Fibroblast of the conjunctiva (primary cell): Measurements from ENCODE around the gene CFTR.
"Not testable (repeated sequence)": the region's sequence is repeated elsewhere in the genome, so short reads cannot be mapped to it uniquely, and the experiment has no call there.

ENCODE experiments used
- DNase-seq: peaks from one replicate; pipeline ENCODE4 v3.0.0-alpha.2; 2010; ENCODE audit warnings: low read depth

CFTR gene

DNA sequence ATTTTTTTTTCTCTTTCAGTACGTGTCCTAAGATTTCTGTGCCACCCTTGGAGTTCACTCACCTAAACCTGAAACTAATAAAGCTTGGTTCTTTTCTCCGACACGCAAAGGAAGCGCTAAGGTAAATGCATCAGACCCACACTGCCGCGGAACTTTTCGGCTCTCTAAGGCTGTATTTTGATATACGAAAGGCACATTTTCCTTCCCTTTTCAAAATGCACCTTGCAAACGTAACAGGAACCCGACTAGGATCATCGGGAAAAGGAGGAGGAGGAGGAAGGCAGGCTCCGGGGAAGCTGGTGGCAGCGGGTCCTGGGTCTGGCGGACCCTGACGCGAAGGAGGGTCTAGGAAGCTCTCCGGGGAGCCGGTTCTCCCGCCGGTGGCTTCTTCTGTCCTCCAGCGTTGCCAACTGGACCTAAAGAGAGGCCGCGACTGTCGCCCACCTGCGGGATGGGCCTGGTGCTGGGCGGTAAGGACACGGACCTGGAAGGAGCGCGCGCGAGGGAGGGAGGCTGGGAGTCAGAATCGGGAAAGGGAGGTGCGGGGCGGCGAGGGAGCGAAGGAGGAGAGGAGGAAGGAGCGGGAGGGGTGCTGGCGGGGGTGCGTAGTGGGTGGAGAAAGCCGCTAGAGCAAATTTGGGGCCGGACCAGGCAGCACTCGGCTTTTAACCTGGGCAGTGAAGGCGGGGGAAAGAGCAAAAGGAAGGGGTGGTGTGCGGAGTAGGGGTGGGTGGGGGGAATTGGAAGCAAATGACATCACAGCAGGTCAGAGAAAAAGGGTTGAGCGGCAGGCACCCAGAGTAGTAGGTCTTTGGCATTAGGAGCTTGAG, at the start of gene CFTR:
TSS of gene CFTR (plus strand) at position 801 of the 830 bp plus-strand sequence. CDS start 70 bp downstream, outside the sequence.
- no peak for DNase-seq

DNA sequence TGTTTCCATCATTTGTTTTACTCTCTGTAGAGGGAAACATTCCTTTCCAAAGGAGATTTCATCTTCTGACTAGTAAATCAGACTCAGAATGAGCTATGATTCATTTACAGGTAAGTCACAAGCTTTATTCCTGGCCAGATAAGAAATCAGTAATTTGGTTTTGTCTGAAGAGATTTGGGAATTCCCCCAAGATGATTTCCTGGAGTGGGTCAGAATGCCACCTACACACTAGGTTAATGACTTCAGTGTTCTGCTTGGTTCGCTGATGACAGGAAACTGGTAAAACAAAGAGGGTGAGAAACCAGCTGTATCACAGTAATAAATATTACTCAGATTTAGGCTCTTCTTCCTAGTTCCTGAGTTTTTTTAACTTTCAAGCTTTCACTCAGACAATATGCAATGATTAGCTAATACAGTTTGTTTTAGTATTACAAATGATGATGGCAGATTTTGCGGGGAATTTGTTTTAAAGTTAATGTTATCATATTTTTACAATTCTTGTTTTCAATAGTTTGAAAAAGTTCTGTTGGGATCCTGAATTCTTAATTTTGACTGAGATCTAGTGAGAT, 44.3 kb upstream of the CFTR start:
- no peak for DNase-seq

DNA sequence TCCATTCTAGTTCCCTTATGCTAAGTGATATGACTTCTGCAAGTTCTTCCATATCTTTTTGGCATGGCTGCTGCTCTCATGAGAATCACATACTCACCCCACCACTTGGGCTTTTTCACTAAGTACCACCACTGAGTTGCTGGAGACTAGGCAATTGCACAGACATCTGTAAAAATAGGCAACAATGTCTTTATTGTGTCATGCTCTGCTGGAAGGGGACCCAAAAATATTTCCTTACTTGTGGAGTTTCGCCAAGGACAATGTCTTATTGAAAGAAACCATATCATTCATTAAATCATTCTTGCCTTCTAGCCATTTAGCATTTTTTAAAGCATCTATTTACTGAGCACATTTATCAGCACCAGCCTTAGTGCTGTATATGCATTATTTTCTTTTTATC, 35.2 kb upstream of the CFTR start:
- DNase-seq: no peak

DNA sequence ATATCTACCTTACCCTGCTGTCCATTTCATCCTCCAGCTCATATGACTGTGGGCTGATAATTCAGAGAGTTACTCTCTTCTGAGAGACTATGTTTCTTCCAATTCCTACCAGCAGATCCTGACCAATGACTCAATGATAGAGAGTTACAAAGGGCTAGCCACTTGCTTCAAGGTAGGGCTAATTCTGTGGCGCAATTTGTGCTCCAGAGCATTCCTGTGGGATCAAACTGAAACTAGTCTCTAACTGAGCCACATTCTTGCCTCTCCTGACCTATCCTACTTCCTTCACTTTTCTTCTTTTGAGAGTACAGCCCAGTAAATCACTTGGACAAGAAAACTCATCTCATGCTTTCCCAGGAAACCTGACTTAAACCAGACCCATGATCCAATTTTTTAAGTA, 34.6 kb upstream of the CFTR start:
- no peak for DNase-seq

DNA sequence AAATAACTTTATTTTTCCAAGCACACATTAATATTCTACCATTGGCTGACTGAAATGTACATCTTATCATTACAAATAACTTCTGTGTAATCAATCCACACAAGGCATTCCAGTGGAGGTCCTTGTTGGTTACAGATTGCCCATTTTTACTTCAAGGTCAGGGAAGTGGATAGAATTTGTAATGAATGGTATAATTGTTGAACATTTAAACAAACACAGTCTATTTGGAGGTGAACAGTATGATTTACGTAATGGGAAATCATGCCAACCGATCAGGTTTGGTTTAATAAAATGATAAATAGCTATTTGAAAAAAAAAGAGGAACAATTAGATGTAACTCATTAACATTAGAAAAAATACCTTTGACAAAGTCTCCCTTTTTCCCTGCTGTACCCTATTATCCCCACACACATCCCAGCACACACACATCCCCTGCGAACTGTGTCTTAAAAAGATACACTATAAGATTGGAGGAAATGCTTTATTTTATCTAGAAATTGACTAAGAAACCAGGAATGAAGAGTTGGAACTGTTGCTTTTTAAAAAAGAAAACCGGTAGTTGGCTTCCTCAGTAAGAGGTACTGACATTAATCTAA, 33.5 kb upstream of the CFTR start:
- DNase-seq: no peak

DNA sequence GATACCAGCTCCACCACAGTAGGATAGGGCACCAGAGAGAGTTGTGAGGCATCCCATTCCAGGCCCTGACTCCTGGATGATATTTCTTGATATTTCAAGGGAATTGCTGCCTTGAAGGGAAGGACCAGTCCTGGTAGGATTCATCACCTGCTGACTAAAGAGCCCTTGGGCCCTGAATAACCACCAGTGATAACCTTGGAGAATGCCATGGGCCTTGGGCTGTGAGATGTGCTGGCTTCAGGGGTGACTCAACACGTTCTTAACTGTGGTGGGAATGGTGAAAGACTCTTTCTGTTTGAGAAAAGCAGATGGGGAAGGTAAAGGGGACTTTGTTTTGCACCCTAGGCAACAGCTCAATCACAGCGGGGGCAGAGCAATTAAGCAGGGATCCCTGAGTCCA, 31.2 kb upstream of the CFTR start:
- no peak for DNase-seq

DNA sequence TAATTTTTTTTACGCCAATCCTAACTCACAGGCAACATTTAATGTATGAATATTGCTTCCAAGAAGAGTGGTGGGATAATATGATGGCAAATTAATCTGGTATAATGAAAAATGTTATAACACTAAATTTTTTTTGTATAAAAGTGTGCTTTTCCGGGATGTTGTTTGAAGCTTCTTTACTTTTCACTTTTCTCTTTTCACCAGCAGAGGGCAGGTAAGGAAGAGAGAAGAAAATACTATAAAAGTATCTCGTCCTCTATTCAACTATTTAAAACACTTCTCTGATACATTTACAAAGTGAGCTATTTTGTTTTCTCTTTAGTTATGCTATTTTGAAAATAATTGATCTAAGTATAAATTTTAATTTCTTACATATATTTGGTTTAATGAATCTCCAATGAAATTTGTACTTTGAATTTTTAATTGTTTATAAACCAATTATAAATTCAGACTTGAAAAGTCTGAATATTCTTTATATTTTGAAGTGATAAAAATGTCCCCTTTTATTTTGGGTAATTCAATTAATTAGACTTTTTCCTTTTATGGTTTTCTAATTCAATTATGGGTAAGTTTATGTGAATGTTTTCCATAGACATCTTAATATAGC, 20.7 kb upstream of the CFTR start:
- DNase-seq: peak; percentile 1

DNA sequence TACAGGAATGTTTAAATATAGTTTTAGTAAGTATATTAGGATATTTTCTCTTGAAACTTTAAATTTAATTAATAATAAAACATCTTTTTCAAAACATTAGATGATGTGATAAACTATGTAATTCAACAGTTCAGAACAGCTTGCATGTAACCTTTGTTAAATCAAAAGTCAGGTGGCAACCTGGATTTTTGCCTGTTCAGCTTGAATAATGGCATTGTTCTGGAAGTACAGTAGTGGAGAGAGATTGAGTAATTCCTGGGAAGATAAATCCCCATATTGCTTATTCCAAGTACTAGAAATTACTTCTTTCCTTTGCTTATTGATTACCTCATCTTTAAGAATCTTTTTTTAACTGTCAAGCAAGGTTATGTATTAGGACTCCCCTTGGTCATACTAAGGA, 20.1 kb upstream of the CFTR start:
- DNase-seq: no peak

DNA sequence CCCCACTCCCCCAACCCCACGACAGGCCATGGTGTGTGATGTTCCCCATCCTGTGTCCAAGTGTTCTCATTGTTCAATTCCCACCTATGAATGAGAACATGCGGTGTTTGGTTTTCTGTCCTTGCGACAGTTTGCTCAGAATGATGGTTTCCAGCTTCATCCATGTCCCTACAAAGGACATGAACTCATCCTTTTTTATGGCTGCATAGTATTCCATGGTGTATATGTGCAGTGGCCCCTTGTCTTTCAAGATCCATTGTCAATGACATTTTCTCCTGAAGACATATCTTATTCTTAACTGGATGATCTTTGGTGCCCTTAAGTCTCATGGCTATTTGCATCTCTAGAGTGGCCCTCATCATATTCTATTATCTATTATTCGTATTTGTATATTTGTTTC, 19.0 kb upstream of the CFTR start:
- DNase-seq: not testable (repeated sequence)

DNA sequence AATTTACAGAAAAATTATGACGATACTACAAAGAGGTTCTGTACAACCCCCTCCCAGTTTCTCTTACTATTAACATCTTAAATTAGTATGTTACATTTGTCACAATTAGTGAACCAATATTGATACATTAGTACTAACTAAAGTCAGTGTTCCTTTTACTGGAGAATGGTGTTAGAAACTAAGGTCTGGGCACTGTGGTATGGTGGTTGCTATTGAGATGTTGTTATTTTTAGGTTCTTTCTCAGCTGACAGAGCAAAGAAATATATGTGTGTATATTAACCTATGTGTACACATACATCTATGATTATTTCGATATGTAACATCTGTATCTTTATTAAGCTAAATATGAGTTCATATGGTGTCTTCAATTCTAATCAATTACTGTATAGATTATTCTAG, 11.7 kb upstream of the CFTR start:
- no peak for DNase-seq

DNA sequence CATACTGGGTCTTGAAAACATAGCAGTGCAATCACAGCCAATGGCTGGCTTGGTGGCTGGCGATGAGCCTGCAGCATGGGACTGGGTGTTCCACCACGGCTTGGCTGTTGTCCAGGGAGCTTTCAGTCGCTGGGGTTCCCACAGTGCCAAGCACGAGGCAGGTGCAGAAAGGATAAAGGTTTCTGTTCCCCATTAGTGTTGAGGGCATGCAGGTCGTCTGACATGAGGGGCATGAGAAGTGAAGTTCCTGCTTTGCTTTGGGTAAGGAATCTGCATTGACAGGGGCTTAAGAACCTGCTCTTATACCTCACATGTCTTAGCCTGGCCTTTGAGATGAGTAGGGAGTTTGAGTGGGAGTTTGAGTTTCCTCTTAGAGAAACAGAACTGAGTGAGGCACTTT, 9.0 kb upstream of the CFTR start:
- no peak for DNase-seq

DNA sequence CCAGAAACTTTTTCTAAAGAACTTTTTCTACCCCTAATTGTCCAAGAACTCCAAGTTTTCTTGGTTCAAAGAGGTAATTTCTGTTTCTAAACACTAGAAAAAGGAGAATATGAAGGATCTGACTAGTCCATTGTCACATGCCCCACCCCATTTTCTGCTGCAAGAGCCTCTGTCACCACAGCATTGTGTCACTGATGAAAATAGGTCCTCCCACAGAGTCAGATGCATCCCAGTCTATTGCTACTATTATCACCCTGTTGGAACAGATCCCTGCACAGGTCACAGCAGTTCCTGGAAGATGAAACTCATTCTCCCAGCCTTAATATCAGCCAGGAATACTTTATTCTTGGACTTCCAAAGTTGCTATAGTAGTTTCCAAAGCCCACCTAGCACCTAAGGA, 7.5 kb upstream of the CFTR start:
- no peak for DNase-seq

DNA sequence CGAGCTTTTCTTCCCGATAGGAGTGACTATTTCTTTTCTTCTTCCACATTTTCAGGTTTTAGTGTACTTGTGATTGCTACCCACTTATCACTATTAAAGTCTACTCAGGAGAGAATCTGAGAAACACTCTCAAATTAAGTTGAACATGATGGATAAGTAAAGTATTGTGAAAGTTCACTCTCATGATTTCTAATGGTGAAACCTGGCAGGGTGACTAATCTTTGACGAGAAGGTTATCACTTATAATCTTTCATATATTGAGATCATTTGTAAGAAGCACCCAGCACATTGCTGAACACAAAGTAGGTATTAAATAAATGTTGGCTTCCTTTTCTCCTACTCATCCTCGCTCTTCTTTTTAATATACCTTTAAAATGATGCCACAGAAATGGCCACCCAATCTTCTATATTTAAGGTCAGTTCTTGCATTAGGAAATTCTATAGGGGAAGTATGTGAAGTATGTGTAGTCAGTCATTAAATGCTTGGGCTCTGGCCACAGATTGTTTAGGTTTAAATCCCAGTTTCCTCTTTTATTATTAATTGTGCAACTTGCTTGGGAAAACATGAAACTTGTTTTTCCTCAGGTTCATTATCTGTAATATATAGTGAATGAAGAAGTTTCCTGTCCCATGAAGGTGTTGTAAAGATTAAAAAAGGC, 3.1 kb upstream of the CFTR start:
- no peak for DNase-seq

DNA sequence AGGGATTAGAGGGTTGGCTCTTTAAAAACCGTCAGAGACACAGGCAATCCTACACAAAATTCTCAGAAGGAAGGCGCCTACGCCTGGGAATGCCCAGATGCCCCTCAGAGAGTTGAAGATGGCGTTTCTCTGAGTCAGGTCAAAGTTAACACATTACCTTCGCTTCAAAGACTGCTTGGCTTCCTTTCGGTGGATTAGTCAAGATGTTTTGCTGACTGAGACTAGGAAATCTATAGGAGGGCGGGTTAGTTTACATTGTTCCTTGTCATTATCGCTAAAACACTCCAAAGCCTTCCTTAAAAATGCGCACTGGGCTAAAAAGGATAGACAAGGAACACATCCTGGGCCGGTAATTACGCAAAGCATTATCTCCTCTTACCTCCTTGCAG, 995 bp upstream of the CFTR start:
- no peak for DNase-seq

DNA sequence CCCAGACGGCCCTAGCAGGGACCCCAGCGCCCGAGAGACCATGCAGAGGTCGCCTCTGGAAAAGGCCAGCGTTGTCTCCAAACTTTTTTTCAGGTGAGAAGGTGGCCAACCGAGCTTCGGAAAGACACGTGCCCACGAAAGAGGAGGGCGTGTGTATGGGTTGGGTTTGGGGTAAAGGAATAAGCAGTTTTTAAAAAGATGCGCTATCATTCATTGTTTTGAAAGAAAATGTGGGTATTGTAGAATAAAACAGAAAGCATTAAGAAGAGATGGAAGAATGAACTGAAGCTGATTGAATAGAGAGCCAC, 184 bp downstream of the CFTR start:
- DNase-seq: no peak

DNA sequence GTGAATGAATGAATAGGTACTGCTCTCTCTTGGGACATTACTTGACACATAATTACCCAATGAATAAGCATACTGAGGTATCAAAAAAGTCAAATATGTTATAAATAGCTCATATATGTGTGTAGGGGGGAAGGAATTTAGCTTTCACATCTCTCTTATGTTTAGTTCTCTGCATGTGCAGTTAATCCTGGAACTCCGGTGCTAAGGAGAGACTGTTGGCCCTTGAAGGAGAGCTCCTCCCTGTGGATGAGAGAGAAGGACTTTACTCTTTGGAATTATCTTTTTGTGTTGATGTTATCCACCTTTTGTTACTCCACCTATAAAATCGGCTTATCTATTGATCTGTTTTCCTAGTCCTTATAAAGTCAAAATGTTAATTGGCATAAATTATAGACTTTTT, 1.2 kb downstream of the CFTR start:
- no peak for DNase-seq

DNA sequence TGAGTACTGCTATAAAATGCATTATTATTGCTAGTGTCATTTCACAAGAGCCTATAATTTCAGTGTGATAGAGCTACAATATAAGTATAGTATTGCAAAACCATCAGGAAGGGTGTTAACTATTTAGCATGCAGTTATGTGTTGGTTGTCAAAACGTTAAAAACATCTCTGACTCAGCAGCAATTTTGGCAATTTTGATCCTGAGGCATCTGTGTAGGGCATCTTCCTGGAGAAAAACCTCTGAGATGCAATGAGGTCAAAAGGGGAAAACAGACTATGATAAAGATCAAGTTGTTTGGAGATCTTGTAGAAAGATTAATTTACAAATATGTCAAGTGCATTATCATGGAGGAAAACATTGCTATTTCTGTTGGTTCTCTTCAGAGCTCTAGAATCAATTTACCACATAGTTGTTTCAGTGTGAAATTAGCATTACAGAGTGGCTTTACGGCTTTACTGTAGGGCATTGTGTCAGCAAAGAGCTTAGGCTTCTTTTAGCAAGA, 5.3 kb downstream of the CFTR start:
- no peak for DNase-seq

DNA sequence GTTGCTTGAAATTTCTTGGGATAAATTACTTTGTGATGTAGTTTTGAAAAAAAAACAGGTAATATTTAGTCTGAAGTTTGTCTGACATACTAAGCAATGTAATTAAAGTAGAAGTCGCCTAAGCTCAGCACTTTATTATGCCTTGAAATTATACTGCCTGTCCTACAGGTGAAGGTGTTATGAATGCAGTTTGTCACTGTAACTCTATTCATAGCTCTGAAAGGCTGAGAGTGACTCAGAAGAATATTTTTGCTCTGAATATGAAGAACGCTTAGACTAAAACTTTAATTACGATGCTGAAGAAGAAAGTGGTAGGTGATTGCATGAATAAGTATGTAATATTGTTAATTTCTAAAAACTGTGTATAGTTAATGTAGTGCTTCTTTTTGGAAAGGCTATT, 9.2 kb downstream of the CFTR start:
- no peak for DNase-seq

DNA sequence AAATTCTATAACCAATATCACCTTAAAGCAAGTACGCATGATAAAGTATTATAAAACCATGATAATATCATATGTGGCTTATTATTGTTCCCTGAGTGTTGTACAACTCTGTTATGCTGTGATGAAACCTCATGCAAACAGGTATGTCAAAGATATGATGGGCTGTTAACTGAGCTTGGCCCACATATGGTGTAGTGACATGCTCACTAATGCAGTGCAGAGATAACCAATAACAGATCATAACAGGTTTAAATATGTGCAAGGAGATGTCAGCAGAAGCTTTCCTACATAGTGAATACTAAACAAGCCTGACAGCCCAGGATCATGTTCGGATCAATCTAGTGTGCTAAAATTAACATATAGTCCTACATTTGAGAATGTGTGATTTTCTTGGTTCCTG, 9.6 kb downstream of the CFTR start:
- no peak for DNase-seq

DNA sequence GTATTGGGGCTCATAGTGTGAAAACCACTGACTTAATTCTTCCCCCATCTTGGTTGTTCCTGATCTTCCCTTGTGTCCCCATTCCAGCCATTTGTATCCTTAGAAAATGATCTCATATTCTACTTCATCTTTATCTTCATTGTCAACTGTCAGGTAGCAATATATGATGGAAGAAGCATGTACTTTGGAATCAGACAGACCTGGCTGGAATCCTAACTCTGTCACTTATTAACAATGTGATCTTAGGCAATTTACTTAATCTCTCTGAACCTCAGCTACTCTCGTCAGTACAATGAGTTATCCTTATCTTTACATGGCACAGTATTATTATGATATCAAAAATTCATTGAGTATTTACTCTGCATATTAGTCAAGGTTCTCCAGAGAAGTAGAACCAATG, 10.1 kb downstream of the CFTR start:
- no peak for DNase-seq

DNA sequence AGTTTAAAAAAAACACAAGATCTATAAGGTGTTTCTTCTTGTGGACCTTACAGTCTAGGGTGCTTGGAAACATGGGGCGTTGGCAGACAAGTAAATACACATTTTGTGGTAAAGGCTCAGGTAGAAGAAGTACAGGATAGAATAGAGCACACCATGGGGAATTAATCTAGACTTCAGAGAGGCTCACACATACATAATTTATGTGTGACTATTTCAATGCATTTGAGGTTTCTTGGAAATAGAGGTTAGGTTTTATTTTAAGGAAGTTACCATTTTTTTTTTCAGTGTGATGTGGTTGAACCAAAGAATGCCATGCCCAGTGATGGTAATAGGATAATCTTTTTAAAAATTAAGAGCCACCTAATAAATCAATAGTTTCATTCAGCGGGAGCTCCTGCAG, 12.8 kb downstream of the CFTR start:
- no peak for DNase-seq

DNA sequence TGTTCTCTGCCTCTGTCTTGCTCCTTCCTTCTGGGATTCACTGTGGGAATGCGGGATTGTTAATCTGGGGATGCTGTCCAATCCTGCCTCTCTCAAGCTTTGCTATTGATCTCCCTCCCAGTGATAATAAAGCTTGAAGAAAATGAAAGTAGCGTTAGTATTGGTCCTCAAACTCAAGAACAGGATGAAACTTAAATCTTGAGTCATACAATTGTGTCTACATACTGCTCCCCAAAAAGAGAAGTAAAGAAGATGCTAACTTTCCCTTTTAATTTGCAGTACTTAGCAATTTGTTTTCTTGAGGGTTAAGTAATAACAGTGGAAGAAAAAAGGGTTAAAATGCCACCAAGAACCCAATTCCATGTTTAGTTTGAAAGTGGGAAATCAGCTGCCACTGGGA, 13.6 kb downstream of the CFTR start:
- no peak for DNase-seq

DNA sequence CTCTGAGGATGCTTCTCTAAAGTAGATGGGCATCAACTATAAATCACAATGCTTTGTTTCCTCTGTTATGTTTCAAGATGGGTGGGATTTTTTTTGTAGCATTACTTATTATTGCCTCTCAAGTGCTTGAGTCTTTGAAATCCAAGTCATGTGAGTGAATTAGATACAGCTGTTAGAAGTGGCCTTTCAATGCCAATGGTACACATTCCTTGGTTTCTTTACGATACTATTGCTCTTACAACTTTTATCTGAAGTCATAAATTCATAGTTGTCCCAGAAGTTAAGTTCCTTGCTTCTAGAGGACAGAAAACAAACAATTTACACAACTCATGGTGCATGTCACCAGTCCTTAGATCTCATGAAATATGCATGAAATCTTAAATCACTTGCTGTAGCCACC, 15.5 kb downstream of the CFTR start:
- no peak for DNase-seq
